GM10266 (cell line): ENCODE measurements around the gene RBP5.

Source experiments
- DNase-seq: peaks from one replicate; pipeline ENCODE4 v3.0.0; 2012; ENCODE audit errors: extremely low spot score
- TF ChIP-seq, protein P1 (sequence below): IDR thresholded peaks from 2 replicates; pipeline ENCODE4 v1.5.1; 2012; ENCODE audit warnings: mild to moderate bottlenecking, low read depth; ENCODE audit not compliant: control insufficient read depth, insufficient read depth; ENCODE audit errors: missing control alignments

The RBP5 gene

DNA sequence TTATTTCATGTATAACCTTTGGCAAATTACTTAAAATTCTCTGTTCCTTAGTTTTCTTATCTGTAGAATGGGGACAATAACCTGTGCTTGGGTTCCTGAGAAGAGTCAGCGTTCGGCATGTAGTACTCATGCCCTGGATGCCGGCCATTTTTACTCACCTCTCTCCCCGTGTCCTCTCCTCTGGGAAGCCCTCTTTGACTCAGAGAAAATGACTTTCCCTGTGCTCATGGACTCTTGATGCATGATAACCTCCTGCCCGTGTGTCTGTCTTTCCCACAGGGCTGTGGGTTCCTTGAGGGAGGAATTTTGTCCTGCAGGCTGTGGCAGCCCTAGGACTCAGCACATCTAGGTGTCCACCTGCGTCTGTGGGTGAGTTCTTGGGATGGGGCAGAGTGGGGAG, 13.8 kb downstream of the RBP5 start:
- TF ChIP-seq, protein P1, sequence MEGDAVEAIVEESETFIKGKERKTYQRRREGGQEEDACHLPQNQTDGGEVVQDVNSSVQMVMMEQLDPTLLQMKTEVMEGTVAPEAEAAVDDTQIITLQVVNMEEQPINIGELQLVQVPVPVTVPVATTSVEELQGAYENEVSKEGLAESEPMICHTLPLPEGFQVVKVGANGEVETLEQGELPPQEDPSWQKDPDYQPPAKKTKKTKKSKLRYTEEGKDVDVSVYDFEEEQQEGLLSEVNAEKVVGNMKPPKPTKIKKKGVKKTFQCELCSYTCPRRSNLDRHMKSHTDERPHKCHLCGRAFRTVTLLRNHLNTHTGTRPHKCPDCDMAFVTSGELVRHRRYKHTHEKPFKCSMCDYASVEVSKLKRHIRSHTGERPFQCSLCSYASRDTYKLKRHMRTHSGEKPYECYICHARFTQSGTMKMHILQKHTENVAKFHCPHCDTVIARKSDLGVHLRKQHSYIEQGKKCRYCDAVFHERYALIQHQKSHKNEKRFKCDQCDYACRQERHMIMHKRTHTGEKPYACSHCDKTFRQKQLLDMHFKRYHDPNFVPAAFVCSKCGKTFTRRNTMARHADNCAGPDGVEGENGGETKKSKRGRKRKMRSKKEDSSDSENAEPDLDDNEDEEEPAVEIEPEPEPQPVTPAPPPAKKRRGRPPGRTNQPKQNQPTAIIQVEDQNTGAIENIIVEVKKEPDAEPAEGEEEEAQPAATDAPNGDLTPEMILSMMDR, result no peak

GRCh38 chr12:7114008-7114407, 14.7 kb downstream of the RBP5 start:
- TF ChIP-seq, protein P1, result no peak
- no peak for DNase-seq

More for the DNA sequence above, 13.8 kb downstream of the RBP5 start:
- DNase-seq, result no peak

DNA sequence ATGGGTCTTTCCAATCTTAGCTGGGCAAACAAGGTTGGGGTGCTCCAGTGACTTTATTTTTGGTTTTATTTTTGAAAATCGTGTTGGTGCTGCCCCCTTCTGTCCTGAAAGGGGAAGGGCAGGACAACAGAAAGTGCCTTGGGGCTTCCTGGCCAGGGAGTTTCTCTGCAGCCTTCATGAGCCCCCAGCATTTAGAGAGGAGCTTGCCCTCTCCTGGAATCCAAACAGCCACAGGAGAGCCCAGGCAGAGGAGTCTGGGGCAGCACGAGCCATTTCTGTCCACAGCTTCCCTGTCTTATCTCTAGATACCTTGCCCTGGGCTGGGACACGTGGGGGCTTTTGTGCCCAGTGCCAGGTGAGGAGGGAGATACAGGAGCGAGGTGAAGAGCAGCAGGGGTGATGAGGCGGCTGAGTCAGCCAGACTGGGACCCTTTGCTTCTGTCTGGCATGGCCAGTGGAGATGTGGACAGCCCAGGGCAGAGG, 15.3 kb downstream of the RBP5 start:
- DNase-seq, result peak; percentile 64

GRCh38 chr12:7112041-7112440, 16.6 kb downstream of the RBP5 start:
- TF ChIP-seq, protein P1, result no peak
- DNase-seq, result no peak

More for the DNA sequence above, 15.3 kb downstream of the RBP5 start:
- TF ChIP-seq, protein P1, result peak; percentile 85

- TF ChIP-seq, protein P1, result no peak
- no peak for DNase-seq
Observed at GRCh38 chr12:7110661-7111060, 18.0 kb downstream of the RBP5 start.

DNA sequence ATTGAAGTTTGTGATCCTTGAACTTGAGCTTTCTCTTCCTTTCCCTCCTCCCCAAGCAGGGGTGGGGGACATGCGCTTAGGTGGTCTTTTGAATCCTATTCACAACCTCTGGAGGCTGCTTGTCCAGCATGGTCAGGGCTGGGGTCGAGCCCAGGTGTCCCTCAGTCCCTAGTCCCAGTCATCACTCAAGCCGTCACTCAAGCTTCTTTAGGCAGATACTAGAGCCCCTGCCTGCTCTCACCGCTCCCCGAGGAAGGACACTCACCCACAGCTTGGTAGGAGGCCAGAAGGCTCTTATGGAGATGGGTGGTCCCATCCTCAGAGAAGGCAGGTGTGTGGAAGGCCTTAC, 19.1 kb downstream of the RBP5 start:
- no peak for DNase-seq
- TF ChIP-seq, protein P1, result no peak

GRCh38 chr12:7108796-7109571, 19.7 kb downstream of the RBP5 start, which contains the start of gene C1RL:
Gene C1RL, minus strand, starts transcription at chr12:7109214. Its CDS starts 34 bp downstream, at chr12:7109180.
- TF ChIP-seq, protein P1, result peak; percentile 98
- DNase-seq, result peak; percentile 56
